GM11168 (cell line): ENCODE data around the gene LRRTM4.

Experiments
- in situ Hi-C: fragments of 300-500 bp; cut with MboI; formaldehyde crosslinking; loops from one replicate; pipeline ENCODE4 v1.12.0; 2022; ENCODE audit warnings: low sequenced_read_pairs; ENCODE audit not compliant: unreplicated experiment

LRRTM4 gene

DNA sequence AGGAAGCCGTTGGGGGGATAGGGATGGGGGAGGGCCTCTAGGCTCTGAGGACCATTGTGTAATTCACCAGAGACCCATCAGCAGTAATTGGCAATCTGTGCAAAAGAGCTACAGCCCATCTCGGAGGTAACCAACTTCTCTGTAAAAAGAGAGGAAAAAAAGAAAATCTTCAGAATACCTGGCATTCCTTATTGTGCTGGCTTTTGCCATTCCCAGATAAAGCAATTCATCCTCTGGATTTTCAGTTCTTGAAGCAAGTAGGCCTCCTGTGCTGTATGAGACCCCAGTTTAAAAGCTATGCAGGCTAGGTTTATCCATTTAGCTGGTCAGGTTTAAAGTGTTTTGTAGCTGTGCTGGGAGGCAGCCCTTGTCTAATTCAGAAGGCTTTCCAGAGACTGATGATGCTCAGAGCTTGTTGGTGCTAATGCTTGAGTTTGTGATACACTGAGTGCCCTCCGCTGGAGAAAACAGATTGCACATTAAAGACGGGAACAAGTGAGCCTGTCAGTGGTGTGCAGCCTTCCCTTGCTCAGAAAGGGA is at the start of gene LRRTM4:
LRRTM4 (minus strand) TSS at position 446 of the 540 bp plus-strand sequence.
- in situ Hi-C loops, result no loop called here

DNA sequence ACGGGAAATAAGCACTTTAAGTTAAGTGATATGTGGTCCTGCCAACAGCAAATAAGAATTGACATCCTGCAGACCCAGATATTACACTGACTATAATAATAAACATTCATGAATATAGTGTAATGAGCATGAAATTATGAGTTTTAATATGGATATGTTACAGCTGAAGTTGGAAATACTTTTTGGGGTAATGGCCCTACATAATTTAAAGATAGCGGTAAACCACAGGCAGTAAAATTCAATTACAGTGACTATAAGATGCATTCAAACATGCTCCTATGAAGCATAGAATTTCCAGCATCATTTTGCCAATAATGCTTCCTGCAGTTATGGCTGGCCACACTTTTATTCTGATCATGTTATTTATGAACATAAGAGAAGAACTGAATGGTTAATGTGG is 49.4 kb upstream of the LRRTM4 start:
- in situ Hi-C loops, result no loop called here

DNA sequence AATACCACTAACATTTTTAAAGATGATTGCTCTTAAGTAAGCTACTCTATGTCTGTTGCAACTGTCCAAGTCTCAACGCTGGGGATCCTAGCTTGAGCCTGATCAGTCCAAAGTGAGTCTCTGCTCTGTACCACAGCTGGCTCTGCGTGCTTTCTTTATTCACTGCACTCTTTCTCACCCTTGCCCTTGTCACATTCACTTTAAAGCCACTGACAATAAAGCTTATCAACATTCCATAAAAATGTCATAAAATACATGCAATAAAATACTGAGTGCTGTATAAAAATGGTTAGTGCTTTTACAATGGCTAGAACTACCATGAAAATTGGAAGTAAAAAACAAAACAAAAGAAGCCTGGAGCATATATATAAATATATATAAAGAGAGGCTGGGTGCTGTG is 45.5 kb upstream of the LRRTM4 start:
- in situ Hi-C loops, result no loop called here

DNA sequence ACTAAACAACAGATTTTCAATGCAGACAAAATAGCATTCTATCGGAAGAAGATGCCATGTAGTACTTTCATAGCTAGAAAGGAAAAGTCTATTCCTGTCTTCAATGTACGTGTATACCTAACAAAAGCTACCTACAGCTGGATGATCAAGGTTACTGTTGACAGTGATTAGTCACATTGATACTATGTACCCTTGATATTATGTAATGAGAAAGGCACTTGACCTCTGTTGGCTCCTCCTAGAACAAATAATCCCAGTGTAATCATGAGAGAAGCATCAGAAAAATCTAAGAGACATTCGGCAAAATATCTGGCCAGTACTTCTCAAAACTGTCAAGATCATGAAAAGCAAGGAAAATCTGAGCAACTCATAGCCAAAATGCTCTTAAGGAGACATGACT is 44.4 kb upstream of the LRRTM4 start:
- in situ Hi-C loops, result no loop called here

- in situ Hi-C loops, result no loop called here
Measured at GRCh38 chr2:77566131-77566530, 44.0 kb upstream of the LRRTM4 start.

DNA sequence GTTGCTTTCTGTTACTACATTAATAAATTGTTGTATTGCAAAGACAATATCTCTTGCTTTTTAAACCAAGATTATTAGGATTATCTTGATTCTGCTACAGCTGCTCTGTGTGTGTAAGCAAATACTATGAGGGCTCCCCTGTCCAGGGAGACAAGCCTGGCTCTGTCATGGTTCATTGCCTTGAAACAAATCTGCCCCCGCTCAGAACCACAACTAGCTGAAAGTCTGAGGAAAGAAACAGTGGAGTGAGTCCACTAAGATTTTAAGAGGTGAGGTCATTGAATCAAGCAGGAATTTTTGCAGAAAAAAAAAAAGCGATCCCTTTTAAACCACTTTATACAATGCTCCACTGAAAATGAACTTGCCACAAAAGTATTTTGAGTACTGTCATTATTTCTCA is 30.8 kb upstream of the LRRTM4 start:
- in situ Hi-C loops, result no loop called here

- in situ Hi-C loops, result no loop called here
Measured at GRCh38 chr2:77538031-77538430, 15.9 kb upstream of the LRRTM4 start.

DNA sequence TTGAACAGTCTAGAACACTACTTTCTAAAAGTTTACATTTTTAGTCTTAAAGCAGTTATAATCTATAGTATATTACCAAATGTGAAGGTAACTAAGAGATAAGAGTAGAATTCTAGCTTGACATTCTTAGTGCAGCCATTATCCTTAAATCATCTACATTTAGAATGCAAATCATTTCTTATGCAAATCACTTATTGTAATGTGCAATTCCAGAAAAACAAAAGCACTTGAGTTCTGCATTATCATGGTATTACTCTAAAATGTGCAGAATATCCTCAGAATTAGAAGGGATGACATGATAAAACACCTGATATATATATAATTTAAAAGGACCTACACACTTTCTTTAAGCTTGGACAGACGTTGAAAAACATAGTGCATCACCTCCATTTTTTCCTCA is 712 bp upstream of the LRRTM4 start:
- in situ Hi-C loops, result no loop called here

DNA sequence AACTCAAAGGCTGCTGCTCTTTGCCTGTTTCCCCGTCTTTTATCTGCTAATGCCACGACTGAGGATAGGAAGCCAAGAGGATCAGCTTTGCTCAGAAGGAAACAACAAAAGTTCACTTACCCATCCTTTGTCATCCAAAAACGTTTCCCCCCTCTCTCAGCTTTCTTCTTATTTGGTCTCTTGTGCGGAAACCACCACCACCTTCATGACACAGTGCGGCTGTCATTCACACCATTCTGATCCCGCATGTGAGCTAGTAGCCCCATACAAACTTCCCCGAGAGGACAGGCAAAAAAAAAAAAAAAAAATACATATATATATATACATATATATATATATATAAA is 656 bp downstream of the LRRTM4 start:
- in situ Hi-C loops, result no loop called here

- in situ Hi-C loops, result no loop called here
Measured at GRCh38 chr2:77520641-77521547, 1.3 kb downstream of the LRRTM4 start.

DNA sequence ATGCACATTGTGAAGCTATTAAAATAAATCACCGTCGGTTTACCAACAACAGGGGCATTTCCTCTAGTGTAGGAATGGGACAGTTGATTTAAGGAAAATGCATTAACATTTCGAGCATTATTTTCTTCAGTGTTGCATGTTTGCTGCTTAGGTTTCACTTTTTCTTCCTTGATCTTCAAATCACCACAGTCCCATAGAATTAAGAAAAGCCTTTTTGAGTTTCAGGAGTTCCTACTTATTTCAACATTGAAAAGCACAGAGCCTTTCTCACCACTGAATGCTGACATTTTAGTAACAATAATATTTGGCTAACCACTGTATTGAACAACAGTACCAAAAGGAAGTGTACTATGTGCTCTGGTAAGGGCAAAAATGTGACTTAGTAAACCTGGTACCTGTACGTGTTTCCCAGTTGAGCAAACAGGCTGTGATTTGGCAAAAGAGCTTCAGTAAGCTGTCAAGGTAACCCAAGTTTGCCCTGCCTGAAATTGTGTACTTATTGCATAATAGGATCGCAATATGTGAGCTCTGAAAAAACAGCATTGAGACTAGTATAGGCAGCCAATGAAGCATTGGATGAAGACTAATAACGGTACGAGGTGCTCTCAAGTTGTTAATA is 2.2 kb downstream of the LRRTM4 start:
- in situ Hi-C loops, result no loop called here

- in situ Hi-C loops, result no loop called here
Measured at GRCh38 chr2:77519164-77519887, 2.9 kb downstream of the LRRTM4 start.

GRCh38 chr2:77518311-77518710 is 3.9 kb downstream of the LRRTM4 start:
- in situ Hi-C loops, result no loop called here

GRCh38 chr2:77513191-77513590 is 9.0 kb downstream of the LRRTM4 start:
- in situ Hi-C loops, result no loop called here

DNA sequence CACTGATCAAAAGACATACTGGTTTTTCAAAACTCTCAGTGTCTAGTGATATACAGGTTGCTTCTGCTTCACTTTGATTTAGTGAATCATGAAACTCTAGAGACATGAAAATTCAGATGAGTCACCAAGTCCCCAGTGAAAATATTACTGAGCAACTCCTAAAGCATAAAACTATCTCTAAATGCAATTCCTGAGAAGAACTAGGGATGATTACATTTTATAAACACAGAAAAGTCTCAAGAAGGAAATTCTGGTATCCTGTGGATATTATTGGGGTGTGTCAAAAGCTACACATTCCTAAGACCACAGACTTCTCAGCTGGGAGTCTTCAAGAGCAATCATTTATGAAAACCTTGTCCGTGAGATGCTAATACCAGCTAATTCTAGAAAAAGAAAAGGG is 9.7 kb downstream of the LRRTM4 start:
- in situ Hi-C loops, result no loop called here

GRCh38 chr2:77508511-77508910 is 13.7 kb downstream of the LRRTM4 start:
- in situ Hi-C loops, result no loop called here

DNA sequence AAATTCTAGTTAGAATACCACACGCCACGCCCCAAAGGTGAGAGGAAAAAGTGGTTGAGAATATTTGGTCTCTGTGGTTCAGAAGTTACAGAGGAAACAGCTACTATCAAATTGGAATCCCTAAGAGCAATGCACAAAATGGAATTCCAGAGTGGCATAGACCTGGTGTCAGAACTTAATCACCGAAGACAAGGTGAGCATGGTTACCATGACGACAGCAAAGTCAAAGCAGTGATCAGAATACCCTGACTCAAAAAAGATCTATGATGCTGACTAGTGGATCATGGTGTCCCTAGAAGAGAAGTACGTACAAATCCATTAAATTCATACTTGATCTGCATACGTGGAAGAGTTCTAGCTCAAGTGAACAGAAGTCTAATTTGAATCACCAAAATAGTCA is 14.5 kb downstream of the LRRTM4 start:
- in situ Hi-C loops, result no loop called here

DNA sequence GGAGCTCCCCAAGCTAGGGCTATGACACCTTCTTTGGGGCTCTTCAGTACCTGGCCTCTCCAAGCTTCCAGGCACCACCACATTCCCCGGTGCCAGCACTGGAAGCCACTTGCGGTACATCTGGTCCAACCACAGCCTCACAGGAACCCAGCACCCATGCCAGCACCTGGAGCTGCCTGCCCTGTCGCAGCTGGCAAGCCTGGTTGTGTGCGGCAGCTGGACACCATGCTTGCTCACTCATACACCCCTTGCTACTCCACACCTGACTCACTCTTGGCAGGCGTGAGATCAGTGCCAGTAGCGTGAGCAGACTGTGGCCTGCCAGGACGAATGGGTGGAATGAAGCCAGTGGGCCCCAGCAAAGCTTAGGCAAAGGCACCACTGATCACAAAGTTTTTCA is 34.0 kb downstream of the LRRTM4 start:
- in situ Hi-C loops, result no loop called here

GRCh38 chr2:77487074-77487803 is 34.9 kb downstream of the LRRTM4 start:
- in situ Hi-C loops, result no loop called here

DNA sequence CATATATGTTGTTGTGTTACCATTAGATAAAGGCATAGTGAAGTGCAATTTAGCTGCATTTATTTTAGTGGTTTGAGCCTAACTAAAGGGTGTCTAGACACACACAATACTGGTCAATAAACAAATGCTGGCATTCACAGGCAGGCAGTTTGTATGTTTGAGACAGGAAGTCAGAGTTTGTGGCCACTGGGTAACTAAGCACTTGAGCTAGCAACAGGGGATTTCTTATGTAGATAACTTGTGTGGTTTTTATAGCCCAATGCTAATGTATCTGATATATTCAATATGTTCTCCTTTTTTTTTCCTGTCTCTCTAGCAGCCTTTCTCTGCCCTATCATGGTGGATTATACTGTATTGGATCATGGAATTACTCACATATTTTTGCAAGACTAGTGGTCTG is 38.1 kb downstream of the LRRTM4 start:
- in situ Hi-C loops, result no loop called here
